Smooth muscle cell of the brain vasculature (primary cell): ENCODE measurements around the gene GNB1L.
"Not testable (repeated sequence)": the region's sequence is repeated elsewhere in the genome, so short reads cannot be mapped to it uniquely, and the experiment has no call there.

Source experiments
- DNase-seq: peaks from one replicate; pipeline ENCODE4 v3.0.0-alpha.2; 2012; ENCODE audit warnings: low read depth, low spot score

GNB1L gene

GRCh38 chr22:19795617-19796008 is 59.1 kb downstream of the GNB1L start:
- no peak for DNase-seq

- DNase-seq: no peak
Observed at GRCh38 chr22:19793661-19794310, 60.9 kb downstream of the GNB1L start.

- no peak for DNase-seq
Observed at GRCh38 chr22:19793161-19793560, 61.5 kb downstream of the GNB1L start.

- not testable (repeated sequence) for DNase-seq
Observed at GRCh38 chr22:19792383-19792896, 62.2 kb downstream of the GNB1L start.

- no peak for DNase-seq
Observed at GRCh38 chr22:19791894-19792293, 62.8 kb downstream of the GNB1L start.

GRCh38 chr22:19791243-19791642 is 63.4 kb downstream of the GNB1L start:
- DNase-seq: no peak

GRCh38 chr22:19789828-19790227 is 64.8 kb downstream of the GNB1L start:
- DNase-seq: no peak

GRCh38 chr22:19789406-19789805 is 65.3 kb downstream of the GNB1L start:
- no peak for DNase-seq

GRCh38 chr22:19788661-19789225 is 65.9 kb downstream of the GNB1L start:
- DNase-seq: no peak

GRCh38 chr22:19787849-19788141 is 66.9 kb downstream of the GNB1L start:
- no peak for DNase-seq

GRCh38 chr22:19786959-19787848 is 67.5 kb downstream of the GNB1L start:
- DNase-seq: no peak

- DNase-seq: no peak
Observed at GRCh38 chr22:19786264-19786585, 68.4 kb downstream of the GNB1L start.

GRCh38 chr22:19785461-19786263 is 69.0 kb downstream of the GNB1L start:
- no peak for DNase-seq

GRCh38 chr22:19784384-19785175 is 70.1 kb downstream of the GNB1L start:
- no peak for DNase-seq

- DNase-seq: no peak
Observed at GRCh38 chr22:19783586-19784383, 70.9 kb downstream of the GNB1L start.

GRCh38 chr22:19782533-19782932 is 72.1 kb downstream of the GNB1L start:
- no peak for DNase-seq

GRCh38 chr22:19779685-19780268 is 74.9 kb downstream of the GNB1L start:
- no peak for DNase-seq

- no peak for DNase-seq
Observed at GRCh38 chr22:19779011-19779421, 75.7 kb downstream of the GNB1L start.

- not testable (repeated sequence) for DNase-seq
Observed at GRCh38 chr22:19777192-19777591, 77.5 kb downstream of the GNB1L start.
